GM23248 (cell line): Measurements from ENCODE around the gene PEX16.

Experiments used
- EZH2 ChIP-seq: fragments of 200-600 bp; sonication (generic); IDR thresholded peaks from 2 replicates; pipeline ENCODE4 v1.6.1; 2018; ENCODE audit warnings: antibody characterized with exemption, mild to moderate bottlenecking; ENCODE audit not compliant: insufficient read depth, poor library complexity, severe bottlenecking
- EZH2phosphoT487 ChIP-seq: fragments of 200-600 bp; sonication (generic); IDR thresholded peaks from 2 replicates; pipeline ENCODE4 v1.6.1; 2018; ENCODE audit warnings: antibody characterized with exemption, moderate library complexity, mild to moderate bottlenecking, low read depth; ENCODE audit not compliant: insufficient read depth

- TF ChIP-seq EZH2, result no peak
- TF ChIP-seq EZH2phosphoT487, result no peak
These were observed 14.5 kb upstream of the PEX16 start for GRCh38 chr11:45932217-45932616.
